Kidney (tissue), 14 donors: ENCODE data around the gene ARFGEF3. TPM values are rescaled to one million over a fixed set of nuclear protein-coding genes. Genes with fewer than 3 reads are reported as not detected.

ENCODE experiments used
- DNase-seq, 5 donors: peaks; one replicate each; pipeline ENCODE4 v3.0.0-alpha.2; 2013 to 2020
- FAIRE-seq: peaks from 2 replicates; lab custom pipeline; 2012; peaks lifted over from hg19 to GRCh38; lab: Jason Lieb, UNC
- H3K27ac ChIP-seq, 2 donors: one replicate each; pipeline ENCODE4 v1.7.0; 2013; ENCODE audit warnings: low read depth in 2 of 2, low read length in 2 of 2, inconsistent platforms in 1 of 2
- H3K27me3 ChIP-seq: one replicate; pipeline ENCODE4 v1.7.1; 2013; ENCODE audit warnings: low read length, inconsistent platforms; ENCODE audit not compliant: control insufficient read depth, insufficient read depth
- H3K36me3 ChIP-seq, 3 donors: one replicate each; pipeline versions ENCODE4 v1.7.0 to v1.7.1; 2013; ENCODE audit warnings: low read length in 3 of 3, control low read depth in 1 of 3, inconsistent platforms in 1 of 3; ENCODE audit not compliant: insufficient read depth in 3 of 3, control insufficient read depth in 2 of 3
- H3K4me1 ChIP-seq, 3 donors: one replicate each; pipeline versions ENCODE4 v1.7.0 to v1.7.1; 2013; ENCODE audit warnings: low read length in 3 of 3, inconsistent platforms in 1 of 3, low read depth in 1 of 3; ENCODE audit not compliant: control insufficient read depth in 2 of 3, insufficient read depth in 2 of 3
- H3K4me3 ChIP-seq, 3 donors: one replicate each; pipeline versions ENCODE4 v1.7.0 to v1.8.1; 2013; ENCODE audit warnings: low read length in 3 of 3, control low read depth in 1 of 3, inconsistent platforms in 1 of 3
- H3K9ac ChIP-seq, 3 donors: one replicate each; pipeline versions ENCODE4 v1.7.0 to v1.7.1; 2013; ENCODE audit warnings: low read length in 3 of 3, control low read depth in 1 of 3, inconsistent platforms in 1 of 3
- H3K9me3 ChIP-seq, 3 donors: one replicate each; pipeline versions ENCODE4 v1.7.0 to v1.7.1; 2013; ENCODE audit warnings: low read length in 3 of 3, control low read depth in 1 of 3, inconsistent platforms in 1 of 3; ENCODE audit not compliant: control insufficient read depth in 2 of 3, insufficient read depth in 1 of 3
- intact Hi-C: fragments of 100-400 bp; cut with DNase I; formaldehyde crosslinking; loops from one replicate; pipeline ENCODE4 v1.11.1; 2022
- polyA plus RNA-seq: library from polyadenylated mRNA; stranded (reverse); fragments of 350-450 nt; fragmentation: Illumina TruSeq; extraction: RNeasy Lipid Tissue Mini Kit (QIAGEN cat#74804); gene quantifications from one replicate; pipeline ENCODE4 v1.2.3, GENCODE V29; 2014; ENCODE audit warnings: low read depth, low replicate concordance; ENCODE audit not compliant: insufficient read depth
- total RNA-seq: library from RNA; stranded (reverse); fragmentation: NEBNext Ultra II Directional; extraction: Animal tissue kit (Norgen Biotek cat#: 25700); gene quantifications from one replicate; pipeline ENCODE4 v1.2.1, GENCODE V29; 2021
- TF ChIP-seq, protein P1 (sequence below): IDR thresholded peaks from 3 replicates; pipeline ENCODE4 v1.5.1; 2012; ENCODE audit warnings: mild to moderate bottlenecking, moderate library complexity, borderline replicate concordance; ENCODE audit not compliant: insufficient read depth; ENCODE audit errors: extremely low read depth
- donor health status: control.
- donor health status: control.
- donor health status: control.
- donor health status: control.
- donor health status: control.
- donor health status: DM: yes; HTN: yes; CAD: no.
- donor health status: Normal renal cell carcinoma (clear cell type).

ARFGEF3 gene
- total and polyA plus RNA-seq, 2 donors from 2014 or later, result 1.2 to 7.8 TPM

DNA sequence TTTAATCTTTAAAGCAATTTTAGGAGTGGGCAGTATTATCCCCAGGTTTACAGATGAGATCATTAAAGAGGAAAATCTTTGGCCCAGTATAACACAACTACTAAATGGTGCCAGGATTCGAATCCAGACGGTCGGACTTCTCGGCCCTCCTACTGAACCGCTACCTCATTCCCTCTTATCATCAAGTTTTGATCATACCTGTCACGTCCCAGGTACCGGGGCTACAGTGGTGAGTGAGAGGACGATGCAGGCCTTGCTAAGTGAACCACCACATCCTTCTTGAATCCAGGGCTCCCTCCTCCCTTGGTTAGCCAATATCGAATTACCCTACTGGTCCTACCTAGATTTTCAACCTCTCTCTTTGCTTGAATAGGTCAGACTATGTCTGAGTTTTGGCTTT lies 134.6 kb downstream of the ARFGEF3 start:
- H3K4me3 ChIP-seq, result no peak overlapping the region
- no peak overlapping the region for H3K9ac ChIP-seq
- no peak overlapping the region for H3K27ac ChIP-seq
- no peaks in the 10 kb centered on the region for H3K36me3 ChIP-seq
- no peaks in the 10 kb centered on the region for H3K9me3 ChIP-seq
- H3K4me1 ChIP-seq, result no peaks in the 10 kb centered on the region
- no peak for DNase-seq
- TF ChIP-seq, protein P1, sequence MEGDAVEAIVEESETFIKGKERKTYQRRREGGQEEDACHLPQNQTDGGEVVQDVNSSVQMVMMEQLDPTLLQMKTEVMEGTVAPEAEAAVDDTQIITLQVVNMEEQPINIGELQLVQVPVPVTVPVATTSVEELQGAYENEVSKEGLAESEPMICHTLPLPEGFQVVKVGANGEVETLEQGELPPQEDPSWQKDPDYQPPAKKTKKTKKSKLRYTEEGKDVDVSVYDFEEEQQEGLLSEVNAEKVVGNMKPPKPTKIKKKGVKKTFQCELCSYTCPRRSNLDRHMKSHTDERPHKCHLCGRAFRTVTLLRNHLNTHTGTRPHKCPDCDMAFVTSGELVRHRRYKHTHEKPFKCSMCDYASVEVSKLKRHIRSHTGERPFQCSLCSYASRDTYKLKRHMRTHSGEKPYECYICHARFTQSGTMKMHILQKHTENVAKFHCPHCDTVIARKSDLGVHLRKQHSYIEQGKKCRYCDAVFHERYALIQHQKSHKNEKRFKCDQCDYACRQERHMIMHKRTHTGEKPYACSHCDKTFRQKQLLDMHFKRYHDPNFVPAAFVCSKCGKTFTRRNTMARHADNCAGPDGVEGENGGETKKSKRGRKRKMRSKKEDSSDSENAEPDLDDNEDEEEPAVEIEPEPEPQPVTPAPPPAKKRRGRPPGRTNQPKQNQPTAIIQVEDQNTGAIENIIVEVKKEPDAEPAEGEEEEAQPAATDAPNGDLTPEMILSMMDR, result no peak
- FAIRE-seq, result no peak
- intact Hi-C loops, result no loop called here
- H3K27me3 ChIP-seq, result no peaks in the 10 kb centered on the region

DNA sequence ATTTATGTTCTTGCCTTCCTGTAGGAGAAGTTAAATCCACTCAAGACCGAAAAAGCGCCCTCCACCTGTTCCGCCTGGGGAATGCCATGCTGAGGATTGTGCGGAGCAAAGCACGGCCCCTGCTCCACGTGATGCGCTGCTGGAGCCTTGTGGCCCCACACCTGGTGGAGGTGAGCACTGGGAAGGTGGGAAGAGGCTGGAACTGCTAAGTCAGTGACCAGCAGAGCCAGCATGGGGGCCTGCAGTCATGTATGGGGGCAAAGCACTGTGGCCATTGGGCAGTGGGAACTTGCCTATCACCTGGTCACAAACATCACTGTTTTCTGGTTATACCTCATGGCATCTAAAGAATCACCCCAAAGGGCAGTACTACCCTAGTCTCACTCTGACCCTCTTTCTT lies 135.0 kb downstream of the ARFGEF3 start:
- intact Hi-C loops, result no loop called here
- Histone ChIP-seq H3K9me3 (no peaks in the 10 kb centered on the region), H3K9ac (no peak overlapping the region), H3K4me3 (no peak overlapping the region), H3K36me3 (no peaks in the 10 kb centered on the region), H3K27ac (no peak overlapping the region), H3K4me1 (no peaks in the 10 kb centered on the region), H3K27me3 (no peaks in the 10 kb centered on the region)
- no peak for DNase-seq
- FAIRE-seq, result no peak
- TF ChIP-seq, protein P1, result no peak

DNA sequence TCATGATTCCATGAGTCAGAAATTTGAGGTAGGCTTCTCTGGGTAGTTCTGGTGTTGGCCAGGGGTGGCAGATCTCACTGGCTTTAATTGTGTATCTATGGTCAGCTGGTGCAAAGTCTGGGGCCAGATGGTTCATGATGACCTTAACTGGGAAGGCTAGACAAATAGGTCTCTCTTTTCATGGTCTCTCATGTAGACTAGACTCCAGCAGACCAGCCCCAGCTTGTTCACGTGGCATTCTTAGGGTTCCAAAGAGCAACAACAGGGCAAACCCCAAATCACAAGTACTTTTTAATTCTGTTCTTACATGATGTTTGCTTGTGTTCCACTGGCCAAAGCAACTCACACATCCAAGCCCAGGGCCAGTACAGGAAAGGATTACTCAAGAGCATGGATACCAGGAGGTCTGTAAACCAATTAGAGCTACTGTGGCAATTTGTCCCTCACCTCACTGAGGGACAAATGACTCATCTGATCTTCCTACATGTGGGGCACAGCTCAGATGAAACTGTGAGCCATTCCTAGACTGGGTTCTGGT lies 136.1 kb downstream of the ARFGEF3 start:
- Histone ChIP-seq H3K36me3 (no peaks in the 10 kb centered on the region), H3K4me3 (no peak overlapping the region)

More for the DNA sequence above, 136.1 kb downstream of the ARFGEF3 start:
- no peak for FAIRE-seq
- Histone ChIP-seq H3K9ac (no peak overlapping the region), H3K27me3 (no peaks in the 10 kb centered on the region), H3K27ac (no peak overlapping the region), H3K9me3 (no peaks in the 10 kb centered on the region), H3K4me1 (no peaks in the 10 kb centered on the region)
- no peak for DNase-seq
- intact Hi-C loops, result no loop called here
- TF ChIP-seq, protein P1, result no peak
